HG03039 (cell line): ENCODE data around the gene RHBDF2.

Experiments used
- ATAC-seq: cut with Tn5 transposase; IDR thresholded peaks from one replicate; pipeline ENCODE4 v1.9.1; 2021; ENCODE audit warnings: mild to moderate bottlenecking, moderate library complexity; ENCODE audit not compliant: unreplicated experiment

Gene RHBDF2

GRCh38 chr17:76502341-76503211 is 1.4 kb upstream of the RHBDF2 start:
- no peak for ATAC-seq

- no peak for ATAC-seq
Measured at GRCh38 chr17:76501827-76502307, 644 bp upstream of the RHBDF2 start.

GRCh38 chr17:76500747-76501017 is 541 bp downstream of the RHBDF2 start:
- no peak for ATAC-seq

GRCh38 chr17:76500074-76500746 is 1.0 kb downstream of the RHBDF2 start:
- no peak for ATAC-seq

GRCh38 chr17:76499267-76499667 is 2.0 kb downstream of the RHBDF2 start:
- no peak for ATAC-seq

GRCh38 chr17:76498876-76499251 is 2.4 kb downstream of the RHBDF2 start:
- no peak for ATAC-seq

GRCh38 chr17:76497979-76498875 is 3.0 kb downstream of the RHBDF2 start:
- ATAC-seq, result no peak

- ATAC-seq, result no peak
Measured at GRCh38 chr17:76497699-76497978, 3.6 kb downstream of the RHBDF2 start.

GRCh38 chr17:76496464-76496863 is 4.8 kb downstream of the RHBDF2 start:
- no peak for ATAC-seq

- ATAC-seq, result no peak
Measured at GRCh38 chr17:76495663-76496400, 5.4 kb downstream of the RHBDF2 start.

- no peak for ATAC-seq
Measured at GRCh38 chr17:76493505-76494167, 7.6 kb downstream of the RHBDF2 start.

- no peak for ATAC-seq
Measured at GRCh38 chr17:76492989-76493501, 8.2 kb downstream of the RHBDF2 start.

- ATAC-seq, result no peak
Measured at GRCh38 chr17:76492123-76492988, 8.9 kb downstream of the RHBDF2 start.

GRCh38 chr17:76491271-76492122 is 9.7 kb downstream of the RHBDF2 start:
- no peak for ATAC-seq

- ATAC-seq, result no peak
Measured at GRCh38 chr17:76490112-76490710, 11.0 kb downstream of the RHBDF2 start.

- no peak for ATAC-seq
Measured at GRCh38 chr17:76487451-76488192, 13.6 kb downstream of the RHBDF2 start.

GRCh38 chr17:76485569-76485968 is 15.7 kb downstream of the RHBDF2 start:
- no peak for ATAC-seq
